GM19023 (cell line): ENCODE data around the gene PIAS1.
"Not testable (repeated sequence)": the region's sequence is repeated elsewhere in the genome, so short reads cannot be mapped to it uniquely, and the experiment has no call there.

Experiments
- ATAC-seq: cut with Tn5 transposase; IDR thresholded peaks from one replicate; pipeline ENCODE4 v1.9.1; 2021; ENCODE audit warnings: mild to moderate bottlenecking, moderate library complexity; ENCODE audit not compliant: unreplicated experiment

PIAS1 gene

GRCh38 chr15:68034081-68034480 is 20.0 kb upstream of the PIAS1 start:
- ATAC-seq: no peak

- ATAC-seq: no peak
Observed at GRCh38 chr15:68034719-68035293, 19.3 kb upstream of the PIAS1 start.

GRCh38 chr15:68038246-68038645 is 15.9 kb upstream of the PIAS1 start:
- ATAC-seq: no peak

- ATAC-seq: no peak
Observed at GRCh38 chr15:68040144-68040543, 14.0 kb upstream of the PIAS1 start.

GRCh38 chr15:68042156-68042854 is 11.8 kb upstream of the PIAS1 start:
- ATAC-seq: no peak

GRCh38 chr15:68042855-68043222 is 11.3 kb upstream of the PIAS1 start:
- no peak for ATAC-seq

- ATAC-seq: no peak
Observed at GRCh38 chr15:68045289-68046265, 8.5 kb upstream of the PIAS1 start.

GRCh38 chr15:68047826-68048225 is 6.3 kb upstream of the PIAS1 start:
- ATAC-seq: no peak

- ATAC-seq: no peak
Observed at GRCh38 chr15:68051109-68051508, 3.0 kb upstream of the PIAS1 start.

GRCh38 chr15:68051907-68052306 is 2.2 kb upstream of the PIAS1 start:
- ATAC-seq: no peak

GRCh38 chr15:68052431-68052830 is 1.7 kb upstream of the PIAS1 start:
- ATAC-seq: no peak

GRCh38 chr15:68053001-68053400 is 1.1 kb upstream of the PIAS1 start:
- ATAC-seq: no peak

GRCh38 chr15:68054628-68055223 is 611 bp downstream of the PIAS1 start:
- ATAC-seq: peak; percentile 6

- ATAC-seq: peak; percentile 34
Observed at GRCh38 chr15:68055224-68055705, 1.1 kb downstream of the PIAS1 start.

GRCh38 chr15:68056097-68056865 is 2.2 kb downstream of the PIAS1 start:
- ATAC-seq: no peak

- no peak for ATAC-seq
Observed at GRCh38 chr15:68057034-68057433, 2.9 kb downstream of the PIAS1 start.

GRCh38 chr15:68057758-68058157 is 3.6 kb downstream of the PIAS1 start:
- no peak for ATAC-seq

- ATAC-seq: not testable (repeated sequence)
Observed at GRCh38 chr15:68058970-68059369, 4.9 kb downstream of the PIAS1 start.

- no peak for ATAC-seq
Observed at GRCh38 chr15:68059630-68060029, 5.5 kb downstream of the PIAS1 start.

GRCh38 chr15:68061171-68061570 is 7.1 kb downstream of the PIAS1 start:
- no peak for ATAC-seq
